ENCODE measurements around the gene CATSPERZ.
A peak's percentile ranks its signal among the peaks of the same experiment; 100 is the strongest.
"Not testable (repeated sequence)": the region's sequence is repeated elsewhere in the genome, so short reads cannot be mapped to it uniquely, and the experiment has no call there.

Gene CATSPERZ

GRCh38 chr11:64305691-64306562 is 5.8 kb downstream of the CATSPERZ start:
- TF ChIP-seq CTCF (IDR thresholded peaks at IDR 0.05; ENCODE audit: low read depth, low read length, missing control alignments) = peak; percentile 45
- no peak for DNase-seq (ENCODE audit: low read depth)
- H3K4me3 ChIP-seq (ENCODE audit: low read depth, low read length) = peak overlapping the region; percentile 78

GRCh38 chr11:64306563-64306875 is 6.4 kb downstream of the CATSPERZ start:
- DNase-seq (ENCODE audit: low read depth) = no peak
- peak overlapping the region; percentile 78 for H3K4me3 ChIP-seq (ENCODE audit: low read depth, low read length)

GRCh38 chr11:64306876-64307622 is 6.9 kb downstream of the CATSPERZ start:
- TF ChIP-seq CTCF (IDR thresholded peaks at IDR 0.05; ENCODE audit: low read depth, low read length, missing control alignments) = no peak
- H3K4me3 ChIP-seq (ENCODE audit: low read depth, low read length) = peak overlapping the region; percentile 78
- no peak for DNase-seq (ENCODE audit: low read depth)

More at GRCh38 chr11:64306563-64306875, 6.4 kb downstream of the CATSPERZ start:
- TF ChIP-seq CTCF (IDR thresholded peaks at IDR 0.05; ENCODE audit: low read depth, low read length, missing control alignments) = no peak

- not testable (repeated sequence) for H3K4me3 ChIP-seq (ENCODE audit: low read depth, low read length)
Observed at GRCh38 chr11:64307795-64308194, 7.6 kb downstream of the CATSPERZ start.

GRCh38 chr11:64312947-64313346 is 12.8 kb downstream of the CATSPERZ start:
- no peak overlapping the region for H3K4me3 ChIP-seq (ENCODE audit: low read depth, low read length)
- no peak for TF ChIP-seq CTCF (IDR thresholded peaks at IDR 0.05; ENCODE audit: low read depth, low read length, missing control alignments)
- DNase-seq (ENCODE audit: low read depth) = no peak

More at GRCh38 chr11:64307795-64308194, 7.6 kb downstream of the CATSPERZ start:
- DNase-seq (ENCODE audit: low read depth) = not testable (repeated sequence)

- no peak for TF ChIP-seq CTCF (IDR thresholded peaks at IDR 0.05; ENCODE audit: low read depth, low read length, missing control alignments)
- no peak for DNase-seq (ENCODE audit: low read depth)
- H3K4me3 ChIP-seq (ENCODE audit: low read depth, low read length) = no peak overlapping the region
Observed at GRCh38 chr11:64313491-64314145, 13.5 kb downstream of the CATSPERZ start.

GRCh38 chr11:64314146-64314804 is 14.1 kb downstream of the CATSPERZ start:
- peak; percentile 13 for TF ChIP-seq CTCF (IDR thresholded peaks at IDR 0.05; ENCODE audit: low read depth, low read length, missing control alignments)
- no peak overlapping the region for H3K4me3 ChIP-seq (ENCODE audit: low read depth, low read length)
- DNase-seq (ENCODE audit: low read depth) = no peak

Data from GM12864 (cell line).